Measurements from ENCODE around the gene XRCC4.

Gene XRCC4

DNA sequence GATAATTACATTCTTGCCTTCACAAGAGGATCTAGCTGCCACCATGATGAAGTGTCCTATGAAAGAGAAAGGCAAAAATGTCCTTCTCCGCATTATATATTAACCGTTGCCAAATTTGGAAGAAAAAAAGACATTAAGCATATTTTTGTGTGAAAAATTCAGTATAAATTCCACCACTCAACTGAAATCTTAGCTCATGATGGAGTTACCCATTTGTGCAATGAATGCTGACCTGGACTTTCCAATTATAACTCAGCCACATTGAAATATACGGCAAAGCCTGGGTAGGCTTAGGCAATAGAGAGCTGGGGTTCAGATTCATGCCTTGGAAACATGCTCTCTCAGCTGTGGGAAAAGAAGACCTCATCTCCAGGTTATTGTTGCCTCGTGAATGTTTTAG, 322.9 kb downstream of the XRCC4 start:
- H2BK5ac ChIP-seq (ENCODE audit: low read length): no peak overlapping the region
- no peaks in the 10 kb centered on the region for H3K79me1 ChIP-seq (ENCODE audit: low read length)
- no peak overlapping the region for H2BK120ac ChIP-seq (ENCODE audit: low read depth, low read length)
- no CpG with 5 or more reads among the region's 4 CpGs for WGBS (ENCODE audit: extremely low coverage, insufficient coverage, low lambda C conversion rate)
- H3K36me3 ChIP-seq (ENCODE audit: control insufficient read depth, insufficient read depth, low read length): no peaks in the 10 kb centered on the region
- no peak overlapping the region for H2AK5ac ChIP-seq (ENCODE audit: low read length)
- no peak overlapping the region for H3K9ac ChIP-seq (ENCODE audit: low read length)
- H4K8ac ChIP-seq (ENCODE audit: low read depth, low read length): no peak overlapping the region
- no peaks in the 10 kb centered on the region for H3K27me3 ChIP-seq (ENCODE audit: insufficient read depth, low read length, poor library complexity)
- H3K18ac ChIP-seq (ENCODE audit: low read length): no peak overlapping the region
- H3K27ac ChIP-seq (ENCODE audit: low read depth, low read length): no peak overlapping the region
- H4K5ac ChIP-seq (ENCODE audit: low read length): no peak overlapping the region
- no peak overlapping the region for H3K56ac ChIP-seq (ENCODE audit: low read length)
- no peak overlapping the region for H3K4ac ChIP-seq (ENCODE audit: low read depth, low read length)
- no peaks in the 10 kb centered on the region for H3K79me2 ChIP-seq (ENCODE audit: control insufficient read depth, insufficient read depth, low read length)
- no peak overlapping the region for H2BK15ac ChIP-seq (replicated peaks; ENCODE audit: low read depth)
- no peak overlapping the region for H3K23ac ChIP-seq (ENCODE audit: low read length)
- no peaks in the 10 kb centered on the region for H3K4me1 ChIP-seq (ENCODE audit: control insufficient read depth, low read depth, low read length)
- DNase-seq: no peak
- no peak overlapping the region for H3K4me3 ChIP-seq (ENCODE audit: low read length)
- no peak overlapping the region for H3K4me2 ChIP-seq (ENCODE audit: low read length)

DNA sequence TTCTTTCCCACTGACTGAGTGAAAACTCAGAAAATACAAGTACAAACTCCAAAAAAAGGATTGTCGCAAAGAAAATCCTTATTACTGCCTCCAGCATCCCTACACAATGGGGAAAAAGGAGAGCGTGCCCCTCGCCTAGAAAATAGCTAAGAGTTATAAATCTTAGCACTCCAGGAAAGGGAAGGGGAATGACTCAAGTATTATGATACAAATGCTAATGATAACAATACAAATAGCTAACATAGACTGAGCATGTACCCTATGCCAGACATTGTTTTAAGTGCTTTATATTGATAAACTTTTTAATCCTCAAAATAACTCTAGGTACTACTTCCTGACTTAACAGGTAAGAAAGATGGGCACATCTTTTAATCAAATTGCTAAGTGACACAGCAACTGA, 323.4 kb downstream of the XRCC4 start:
- H4K8ac ChIP-seq (ENCODE audit: low read depth, low read length): no peak overlapping the region
- no peak overlapping the region for H3K27ac ChIP-seq (ENCODE audit: low read depth, low read length)
- H3K56ac ChIP-seq (ENCODE audit: low read length): no peak overlapping the region
- DNase-seq: no peak
- no peak overlapping the region for H2AK5ac ChIP-seq (ENCODE audit: low read length)
- H4K5ac ChIP-seq (ENCODE audit: low read length): no peak overlapping the region
- no peak overlapping the region for H2BK15ac ChIP-seq (replicated peaks; ENCODE audit: low read depth)
- no peaks in the 10 kb centered on the region for H3K79me1 ChIP-seq (ENCODE audit: low read length)
- H3K23ac ChIP-seq (ENCODE audit: low read length): no peak overlapping the region
- H3K27me3 ChIP-seq (ENCODE audit: insufficient read depth, low read length, poor library complexity): no peaks in the 10 kb centered on the region
- H3K36me3 ChIP-seq (ENCODE audit: control insufficient read depth, insufficient read depth, low read length): no peaks in the 10 kb centered on the region
- no peak overlapping the region for H3K18ac ChIP-seq (ENCODE audit: low read length)
- H3K4me2 ChIP-seq (ENCODE audit: low read length): no peak overlapping the region
- no peak overlapping the region for H3K4me3 ChIP-seq (ENCODE audit: low read length)
- H3K4me1 ChIP-seq (ENCODE audit: control insufficient read depth, low read depth, low read length): no peaks in the 10 kb centered on the region
- H2BK120ac ChIP-seq (ENCODE audit: low read depth, low read length): no peak overlapping the region
- H3K9ac ChIP-seq (ENCODE audit: low read length): no peak overlapping the region
- H2BK5ac ChIP-seq (ENCODE audit: low read length): no peak overlapping the region
- WGBS (ENCODE audit: extremely low coverage, insufficient coverage, low lambda C conversion rate): no CpG with 5 or more reads among the region's 3 CpGs
- H3K79me2 ChIP-seq (ENCODE audit: control insufficient read depth, insufficient read depth, low read length): no peaks in the 10 kb centered on the region
- no peak overlapping the region for H3K4ac ChIP-seq (ENCODE audit: low read depth, low read length)

DNA sequence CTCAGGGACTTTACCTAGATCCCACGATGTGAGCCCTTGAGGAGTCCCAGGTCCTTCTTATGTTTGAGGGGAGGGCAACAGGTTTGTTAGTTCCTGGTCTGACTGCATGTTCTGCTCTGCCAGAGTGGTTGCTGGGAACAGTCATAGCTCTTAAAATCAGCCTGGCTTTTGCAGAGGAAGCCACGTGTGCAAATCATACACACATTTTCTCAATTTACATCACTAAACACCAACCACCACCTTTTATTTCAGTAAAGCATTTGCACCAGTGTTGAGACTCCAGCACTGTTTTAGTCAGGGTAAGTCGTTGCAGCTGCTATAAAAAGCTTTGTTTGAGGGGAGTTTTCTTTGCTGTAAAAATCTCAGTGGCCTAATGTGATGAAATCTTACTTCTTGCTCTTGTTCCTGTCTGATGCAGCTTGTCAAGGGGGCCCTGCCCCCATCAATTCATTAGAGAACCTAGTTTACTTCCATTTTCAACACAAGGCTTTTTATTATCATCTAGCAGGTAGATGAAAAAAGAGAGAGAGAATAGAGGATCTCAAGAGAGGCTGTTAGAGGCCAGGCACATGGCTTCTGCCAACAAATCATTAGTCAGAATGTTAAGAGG, 323.9 kb downstream of the XRCC4 start:
- Histone ChIP-seq H3K27me3 (ENCODE audit: insufficient read depth, low read length, poor library complexity) (no peaks in the 10 kb centered on the region), H3K9ac (ENCODE audit: low read length) (no peak overlapping the region), H3K4ac (ENCODE audit: low read depth, low read length) (no peak overlapping the region), H2BK15ac (replicated peaks; ENCODE audit: low read depth) (no peak overlapping the region), H2BK5ac (ENCODE audit: low read length) (no peak overlapping the region), H3K79me1 (ENCODE audit: low read length) (no peaks in the 10 kb centered on the region), H4K8ac (ENCODE audit: low read depth, low read length) (no peak overlapping the region), H2BK120ac (ENCODE audit: low read depth, low read length) (no peak overlapping the region), H3K56ac (ENCODE audit: low read length) (no peak overlapping the region), H3K4me1 (ENCODE audit: control insufficient read depth, low read depth, low read length) (no peaks in the 10 kb centered on the region), H3K18ac (ENCODE audit: low read length) (no peak overlapping the region), H3K23ac (ENCODE audit: low read length) (no peak overlapping the region), H3K36me3 (ENCODE audit: control insufficient read depth, insufficient read depth, low read length) (no peaks in the 10 kb centered on the region), H3K4me2 (ENCODE audit: low read length) (no peak overlapping the region), H4K5ac (ENCODE audit: low read length) (no peak overlapping the region), H3K4me3 (ENCODE audit: low read length) (no peak overlapping the region), H3K79me2 (ENCODE audit: control insufficient read depth, insufficient read depth, low read length) (no peaks in the 10 kb centered on the region), H2AK5ac (ENCODE audit: low read length) (no peak overlapping the region), H3K27ac (ENCODE audit: low read depth, low read length) (no peak overlapping the region)
- no peak for DNase-seq
- no CpG with 5 or more reads among the region's 3 CpGs for WGBS (ENCODE audit: extremely low coverage, insufficient coverage, low lambda C conversion rate)

DNA sequence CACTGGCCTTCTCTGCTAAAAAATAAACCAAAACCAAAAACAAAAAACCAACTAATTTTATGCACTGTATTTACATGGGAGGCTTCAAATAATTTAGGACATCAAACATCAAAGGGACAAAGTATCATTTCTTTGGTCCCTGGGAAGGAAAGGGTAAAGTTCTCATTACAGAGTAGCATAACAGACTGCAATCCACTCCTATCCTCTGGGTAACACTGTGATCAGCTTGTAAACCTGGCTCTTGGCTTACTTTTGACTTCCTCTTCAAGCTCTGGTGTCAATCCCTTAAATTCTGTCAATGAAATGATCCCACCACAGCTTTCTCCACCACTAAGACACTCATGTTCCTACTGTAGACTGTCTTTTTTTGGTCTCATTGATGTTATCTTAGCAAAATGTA, 324.4 kb downstream of the XRCC4 start:
- H4K5ac ChIP-seq (ENCODE audit: low read length): no peak overlapping the region
- H3K18ac ChIP-seq (ENCODE audit: low read length): no peak overlapping the region
- no peak overlapping the region for H2AK5ac ChIP-seq (ENCODE audit: low read length)
- no peak overlapping the region for H3K4me3 ChIP-seq (ENCODE audit: low read length)
- H3K79me1 ChIP-seq (ENCODE audit: low read length): no peaks in the 10 kb centered on the region
- no peak overlapping the region for H3K9ac ChIP-seq (ENCODE audit: low read length)
- no peak overlapping the region for H3K56ac ChIP-seq (ENCODE audit: low read length)
- no peak overlapping the region for H3K4ac ChIP-seq (ENCODE audit: low read depth, low read length)
- H2BK15ac ChIP-seq (replicated peaks; ENCODE audit: low read depth): no peak overlapping the region
- no peaks in the 10 kb centered on the region for H3K36me3 ChIP-seq (ENCODE audit: control insufficient read depth, insufficient read depth, low read length)
- no peaks in the 10 kb centered on the region for H3K4me1 ChIP-seq (ENCODE audit: control insufficient read depth, low read depth, low read length)
- H3K79me2 ChIP-seq (ENCODE audit: control insufficient read depth, insufficient read depth, low read length): no peaks in the 10 kb centered on the region
- no peak overlapping the region for H3K27ac ChIP-seq (ENCODE audit: low read depth, low read length)
- H2BK5ac ChIP-seq (ENCODE audit: low read length): no peak overlapping the region
- H3K23ac ChIP-seq (ENCODE audit: low read length): no peak overlapping the region
- H2BK120ac ChIP-seq (ENCODE audit: low read depth, low read length): no peak overlapping the region
- DNase-seq: no peak
- H3K27me3 ChIP-seq (ENCODE audit: insufficient read depth, low read length, poor library complexity): no peaks in the 10 kb centered on the region
- no peak overlapping the region for H3K4me2 ChIP-seq (ENCODE audit: low read length)
- H4K8ac ChIP-seq (ENCODE audit: low read depth, low read length): no peak overlapping the region

Small RNA genes within 50 kb of the gene (small RNA-seq; reads per million reads assigned to genes)
- 4.3 reads per million, percentile 65 among the genes with 10 or more reads in this experiment for gene SCARNA18 (ENCODE audit: insufficient read depth)
